Measurements from ENCODE around the gene SERPINB10.

The SERPINB10 gene

GRCh38 chr18:63869374-63869773 lies 38.4 kb upstream of the SERPINB10 start:
- no peak for DNase-seq (ENCODE audit: low read depth)
- TF ChIP-seq, protein P1, sequence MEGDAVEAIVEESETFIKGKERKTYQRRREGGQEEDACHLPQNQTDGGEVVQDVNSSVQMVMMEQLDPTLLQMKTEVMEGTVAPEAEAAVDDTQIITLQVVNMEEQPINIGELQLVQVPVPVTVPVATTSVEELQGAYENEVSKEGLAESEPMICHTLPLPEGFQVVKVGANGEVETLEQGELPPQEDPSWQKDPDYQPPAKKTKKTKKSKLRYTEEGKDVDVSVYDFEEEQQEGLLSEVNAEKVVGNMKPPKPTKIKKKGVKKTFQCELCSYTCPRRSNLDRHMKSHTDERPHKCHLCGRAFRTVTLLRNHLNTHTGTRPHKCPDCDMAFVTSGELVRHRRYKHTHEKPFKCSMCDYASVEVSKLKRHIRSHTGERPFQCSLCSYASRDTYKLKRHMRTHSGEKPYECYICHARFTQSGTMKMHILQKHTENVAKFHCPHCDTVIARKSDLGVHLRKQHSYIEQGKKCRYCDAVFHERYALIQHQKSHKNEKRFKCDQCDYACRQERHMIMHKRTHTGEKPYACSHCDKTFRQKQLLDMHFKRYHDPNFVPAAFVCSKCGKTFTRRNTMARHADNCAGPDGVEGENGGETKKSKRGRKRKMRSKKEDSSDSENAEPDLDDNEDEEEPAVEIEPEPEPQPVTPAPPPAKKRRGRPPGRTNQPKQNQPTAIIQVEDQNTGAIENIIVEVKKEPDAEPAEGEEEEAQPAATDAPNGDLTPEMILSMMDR (IDR thresholded peaks at IDR 0.05; ENCODE audit: low read depth, low read length, missing control alignments), result no peak
- H3K4me3 ChIP-seq (ENCODE audit: low read depth, low read length), result no peak overlapping the region
- in situ Hi-C loops (cut with HindIII; ENCODE audit: low sequenced_read_pairs), result no loop called here

GRCh38 chr18:63869851-63870250 lies 37.9 kb upstream of the SERPINB10 start:
- no peak overlapping the region for H3K4me3 ChIP-seq (ENCODE audit: low read depth, low read length)
- TF ChIP-seq, protein P1 (IDR thresholded peaks at IDR 0.05; ENCODE audit: low read depth, low read length, missing control alignments), result no peak
- in situ Hi-C loops (cut with HindIII; ENCODE audit: low sequenced_read_pairs), result no loop called here
- DNase-seq (ENCODE audit: low read depth), result no peak

- no peak for DNase-seq (ENCODE audit: low read depth)
- H3K4me3 ChIP-seq (ENCODE audit: low read depth, low read length), result no peak overlapping the region
- in situ Hi-C loops (cut with HindIII; ENCODE audit: low sequenced_read_pairs), result no loop called here
- TF ChIP-seq, protein P1 (IDR thresholded peaks at IDR 0.05; ENCODE audit: low read depth, low read length, missing control alignments), result no peak
These were observed 35.9 kb upstream of the SERPINB10 start for GRCh38 chr18:63871836-63872235.

- TF ChIP-seq, protein P1 (IDR thresholded peaks at IDR 0.05; ENCODE audit: low read depth, low read length, missing control alignments), result no peak
- H3K4me3 ChIP-seq (ENCODE audit: low read depth, low read length), result no peak overlapping the region
- in situ Hi-C loops (cut with HindIII; ENCODE audit: low sequenced_read_pairs), result no loop called here
- DNase-seq (ENCODE audit: low read depth), result no peak
These were observed 35.2 kb upstream of the SERPINB10 start for GRCh38 chr18:63872586-63872985.

DNA sequence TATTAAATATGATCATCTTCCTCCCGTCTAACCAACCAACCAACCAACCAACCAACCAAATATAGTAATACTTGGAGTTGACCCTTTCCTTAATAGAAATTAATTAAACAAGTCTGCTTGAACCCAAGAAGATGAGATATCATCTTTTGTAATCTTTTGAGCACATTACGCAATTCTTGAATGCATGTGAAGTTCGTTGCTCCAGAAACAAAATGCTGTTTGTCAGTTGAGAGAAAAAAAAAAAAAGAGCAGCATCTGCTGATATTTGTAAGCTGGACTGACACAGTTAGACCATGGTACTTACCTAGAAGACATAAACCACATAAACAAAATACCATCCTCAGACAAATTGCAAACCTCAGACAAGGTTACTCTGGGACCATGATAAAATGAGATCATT lies 29.4 kb upstream of the SERPINB10 start:
- TF ChIP-seq, protein P1 (IDR thresholded peaks at IDR 0.05; ENCODE audit: low read depth, low read length, missing control alignments), result no peak
- in situ Hi-C loops (cut with HindIII; ENCODE audit: low sequenced_read_pairs), result no loop called here
- H3K4me3 ChIP-seq (ENCODE audit: low read depth, low read length), result no peak overlapping the region
- no peak for DNase-seq (ENCODE audit: low read depth)

DNA sequence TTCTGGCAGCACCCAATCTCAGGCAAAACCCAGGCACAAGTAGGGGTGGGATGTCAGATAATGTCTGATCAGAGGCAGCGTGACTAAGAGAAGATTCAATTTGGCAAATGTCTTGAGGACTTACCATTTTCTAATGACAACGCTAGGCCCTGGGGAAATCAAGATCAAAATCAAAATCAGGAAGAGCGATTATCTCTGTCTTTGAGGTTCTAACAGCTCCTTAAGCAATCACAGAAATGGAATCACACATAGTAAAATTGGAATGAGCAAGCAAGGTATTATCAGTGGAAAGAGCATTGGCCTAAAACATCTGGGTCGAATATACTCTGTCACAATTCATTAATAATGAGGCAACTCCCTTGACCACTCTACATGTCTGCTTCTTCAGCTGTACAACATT lies 28.8 kb upstream of the SERPINB10 start:
- no peak for DNase-seq (ENCODE audit: low read depth)
- H3K4me3 ChIP-seq (ENCODE audit: low read depth, low read length), result no peak overlapping the region
- in situ Hi-C loops (cut with HindIII; ENCODE audit: low sequenced_read_pairs), result no loop called here
- TF ChIP-seq, protein P1 (IDR thresholded peaks at IDR 0.05; ENCODE audit: low read depth, low read length, missing control alignments), result no peak

GRCh38 chr18:63879709-63880108 lies 28.0 kb upstream of the SERPINB10 start:
- TF ChIP-seq, protein P1 (IDR thresholded peaks at IDR 0.05; ENCODE audit: low read depth, low read length, missing control alignments), result no peak
- DNase-seq (ENCODE audit: low read depth), result no peak
- H3K4me3 ChIP-seq (ENCODE audit: low read depth, low read length), result no peak overlapping the region
- in situ Hi-C loops (cut with HindIII; ENCODE audit: low sequenced_read_pairs), result no loop called here
